ENCODE data around the gene DBN1.

GRCh38 chr5:177456976-177457851, 16.2 kb downstream of the DBN1 start:
- TF ChIP-seq RCOR1 (IDR thresholded peaks at IDR 0.05; ENCODE audit: low read length) = peak; percentile 49
- no peak for TF ChIP-seq YY1 (IDR thresholded peaks at IDR 0.05; ENCODE audit: low read depth)
- TF ChIP-seq FOXJ3 (CRISPR knock-in tag; IDR thresholded peaks at IDR 0.05) = no peak
- TF ChIP-seq EP300 (IDR thresholded peaks at IDR 0.05; ENCODE audit: borderline replicate concordance in 1 of 2, low read depth in 1 of 2, low read length in 1 of 2) = no peak
- no peak for TF ChIP-seq FOXM1 (IDR thresholded peaks at IDR 0.05; ENCODE audit: low read depth)

Data from SK-N-SH (cell line).